HG02571 (cell line): ENCODE results near the gene PLA2G3.
A peak's percentile ranks its signal among the peaks of the same experiment; 100 is the strongest.
"Not testable (repeated sequence)": the region's sequence is repeated elsewhere in the genome, so short reads cannot be mapped to it uniquely, and the experiment has no call there.

Experiments
- ATAC-seq: cut with Tn5 transposase; IDR thresholded peaks from one replicate; pipeline ENCODE4 v1.9.1; 2021; ENCODE audit warnings: mild to moderate bottlenecking, moderate library complexity; ENCODE audit not compliant: unreplicated experiment

Gene PLA2G3

GRCh38 chr22:31124811-31125465 lies 15.4 kb downstream of the PLA2G3 start:
- no peak for ATAC-seq

GRCh38 chr22:31124290-31124689 lies 16.0 kb downstream of the PLA2G3 start:
- no peak for ATAC-seq

- ATAC-seq, result no peak
These were observed 17.1 kb downstream of the PLA2G3 start for GRCh38 chr22:31123292-31123602.

GRCh38 chr22:31122532-31123291 lies 17.6 kb downstream of the PLA2G3 start, which contains the start of gene INPP5J:
Gene INPP5J (plus strand): TSS chr22:31122966. CDS start chr22:31123015, 49 bp downstream.
- ATAC-seq, result no peak

GRCh38 chr22:31122196-31122531 lies 18.1 kb downstream of the PLA2G3 start:
- ATAC-seq, result no peak

- ATAC-seq, result no peak
These were observed 18.9 kb downstream of the PLA2G3 start for GRCh38 chr22:31121403-31121802.

- ATAC-seq, result no peak
These were observed 19.7 kb downstream of the PLA2G3 start for GRCh38 chr22:31120642-31121041.

GRCh38 chr22:31120230-31120629 lies 20.1 kb downstream of the PLA2G3 start:
- no peak for ATAC-seq

- ATAC-seq, result no peak
These were observed 21.1 kb downstream of the PLA2G3 start for GRCh38 chr22:31119026-31119717.

- ATAC-seq, result no peak
These were observed 22.1 kb downstream of the PLA2G3 start for GRCh38 chr22:31118046-31118820.

GRCh38 chr22:31112547-31113091 lies 27.7 kb downstream of the PLA2G3 start:
- not testable (repeated sequence) for ATAC-seq

- peak; percentile 21 for ATAC-seq
These were observed 32.5 kb downstream of the PLA2G3 start for GRCh38 chr22:31107894-31108218.

- ATAC-seq, result peak; percentile 89
These were observed 33.0 kb downstream of the PLA2G3 start, which contains the start of gene SELENOM for GRCh38 chr22:31107178-31107893. Gene SELENOM (minus strand): TSS chr22:31107568. CDS start chr22:31107505, 63 bp downstream.

- ATAC-seq, result no peak
These were observed 33.6 kb downstream of the PLA2G3 start for GRCh38 chr22:31106731-31107177.

GRCh38 chr22:31106001-31106571 lies 34.2 kb downstream of the PLA2G3 start:
- no peak for ATAC-seq

GRCh38 chr22:31105282-31105929 lies 34.9 kb downstream of the PLA2G3 start:
- ATAC-seq, result no peak

GRCh38 chr22:31104869-31105268 lies 35.4 kb downstream of the PLA2G3 start:
- ATAC-seq, result no peak

- no peak for ATAC-seq
These were observed 36.2 kb downstream of the PLA2G3 start for GRCh38 chr22:31103899-31104694.

- no peak for ATAC-seq
These were observed 37.2 kb downstream of the PLA2G3 start for GRCh38 chr22:31103111-31103510.
